GM13977 (cell line): Measurements from ENCODE around the gene SLC1A2.
A peak's percentile ranks its signal among the peaks of the same experiment; 100 is the strongest.

ENCODE experiments used
- DNase-seq: peaks from one replicate; pipeline ENCODE4 v3.0.0; 2012; ENCODE audit warnings: low spot score
- CTCF ChIP-seq: IDR thresholded peaks from 2 replicates; pipeline ENCODE4 v1.5.1; 2012; ENCODE audit warnings: mild to moderate bottlenecking, control low read depth; ENCODE audit not compliant: insufficient read depth; ENCODE audit errors: extremely low read depth, missing control alignments
- in situ Hi-C: fragments of 300-500 bp; cut with MboI; formaldehyde crosslinking; loops from one replicate; pipeline ENCODE4 v1.12.0; 2022; ENCODE audit warnings: low sequenced_read_pairs, low pct_unique_long_range_greater_than_20kb, mixed read lengths, inconsistent platforms; ENCODE audit not compliant: unreplicated experiment

Gene SLC1A2

GRCh38 chr11:35259529-35259928 lies 159.8 kb downstream of the SLC1A2 start:
- in situ Hi-C loops = no loop called here
- no peak for DNase-seq
- no peak for TF ChIP-seq CTCF

- no peak for TF ChIP-seq CTCF
- peak; percentile 66 for DNase-seq
- in situ Hi-C loops = no loop called here
These were observed 162.1 kb downstream of the SLC1A2 start for GRCh38 chr11:35257281-35257680.

- in situ Hi-C loops = no loop called here
- TF ChIP-seq CTCF = no peak
- no peak for DNase-seq
These were observed 163.1 kb downstream of the SLC1A2 start for GRCh38 chr11:35256296-35256695.

GRCh38 chr11:35255514-35255913 lies 163.8 kb downstream of the SLC1A2 start:
- no peak for DNase-seq
- TF ChIP-seq CTCF = no peak
- in situ Hi-C loops = no loop called here

GRCh38 chr11:35253237-35253636 lies 166.1 kb downstream of the SLC1A2 start:
- in situ Hi-C loops = no loop called here
- DNase-seq = no peak
- no peak for TF ChIP-seq CTCF

- no peak for TF ChIP-seq CTCF
These were observed 168.7 kb downstream of the SLC1A2 start for GRCh38 chr11:35250621-35251020.

GRCh38 chr11:35250192-35250591 lies 169.2 kb downstream of the SLC1A2 start:
- no peak for TF ChIP-seq CTCF
- DNase-seq = no peak
- in situ Hi-C loops = no loop called here

More at GRCh38 chr11:35250621-35251020, 168.7 kb downstream of the SLC1A2 start:
- DNase-seq = no peak
- in situ Hi-C loops = no loop called here
